CD14-positive monocyte (primary cell): ENCODE results near the gene UPP1. TPM values are rescaled to one million over a fixed set of nuclear protein-coding genes. Genes with fewer than 3 reads are reported as not detected.

ENCODE experiments used
- DNase-seq, 3 donors: peaks; one replicate each; pipeline ENCODE4 v3.0.0-alpha.2; 2011 to 2022
- H2AFZ ChIP-seq: 2 replicates; pipeline ENCODE4 v1.6.0; 2012; ENCODE audit warnings: mild to moderate bottlenecking, low read depth, low read length, inconsistent platforms; ENCODE audit not compliant: insufficient read depth, poor library complexity, severe bottlenecking
- H3K27ac ChIP-seq, 2 donors: 1 replicate in 1 of 2; 2 replicates in 1 of 2; pipeline ENCODE4 v1.5.1; 2012 to 2013; ENCODE audit warnings: low read length in 2 of 2, control low read depth in 1 of 2, inconsistent platforms in 1 of 2, low read depth in 1 of 2, mild to moderate bottlenecking in 1 of 2
- H3K27me3 ChIP-seq, 2 donors: one replicate each; pipeline versions ENCODE4 v1.6.0 to v1.6.1; 2011 to 2013; ENCODE audit warnings: low read length in 2 of 2; ENCODE audit not compliant: control insufficient read depth in 2 of 2, insufficient read depth in 2 of 2
- H3K36me3 ChIP-seq, 2 donors: replicated peaks in 1 of 2; 1 replicate in 1 of 2; 2 replicates in 1 of 2; pipeline versions ENCODE4 v1.5.1 to v1.6.1; 2012 to 2013; ENCODE audit warnings: low read length in 2 of 2, control low read depth in 1 of 2, inconsistent platforms in 1 of 2, mild to moderate bottlenecking in 1 of 2; ENCODE audit not compliant: insufficient read depth in 2 of 2, control insufficient read depth in 1 of 2
- H3K4me1 ChIP-seq, 2 donors: 1 replicate in 1 of 2; 2 replicates in 1 of 2; pipeline versions ENCODE4 v1.5.1 to v1.6.1; 2012 to 2013; ENCODE audit warnings: low read length in 2 of 2, control low read depth in 1 of 2, inconsistent platforms in 1 of 2, mild to moderate bottlenecking in 1 of 2, moderate library complexity in 1 of 2; ENCODE audit not compliant: insufficient read depth in 2 of 2, control insufficient read depth in 1 of 2
- H3K4me2 ChIP-seq: replicated peaks from 2 replicates; pipeline ENCODE3; 2012; ENCODE audit warnings: low read length, moderate library complexity, mild to moderate bottlenecking; ENCODE audit not compliant: poor library complexity, severe bottlenecking; ENCODE audit errors: extremely low read depth
- H3K4me3 ChIP-seq, 3 experiments: fragments of 200-600 bp in 1 of 3; sonication (generic) in 1 of 3; replicated peaks in 1 of 3; 1 replicate in 2 of 3; 2 replicates in 1 of 3; pipeline ENCODE4 v1.5.1; 2011 to 2013; ENCODE audit warnings: low read length in 3 of 3, mild to moderate bottlenecking in 3 of 3, control low read depth in 2 of 3, low read depth in 2 of 3, inconsistent platforms in 1 of 3, moderate library complexity in 1 of 3
- H3K79me2 ChIP-seq: 2 replicates; pipeline ENCODE4 v1.6.0; 2012; ENCODE audit warnings: mild to moderate bottlenecking, control low read depth, inconsistent platforms, low read length, moderate library complexity; ENCODE audit not compliant: insufficient read depth
- H3K9ac ChIP-seq: 2 replicates; pipeline ENCODE4 v1.6.0; 2017; ENCODE audit warnings: low read length, mild to moderate bottlenecking; ENCODE audit not compliant: insufficient read depth, poor library complexity, severe bottlenecking
- H3K9me3 ChIP-seq, 2 donors: replicated peaks in 1 of 2; 1 replicate in 1 of 2; 2 replicates in 1 of 2; pipeline versions ENCODE4 v1.5.1 to v1.6.1; 2012 to 2013; ENCODE audit warnings: low read length in 2 of 2, control low read depth in 1 of 2; ENCODE audit not compliant: control insufficient read depth in 1 of 2, insufficient read depth in 1 of 2
- H4K20me1 ChIP-seq: 2 replicates; pipeline ENCODE4 v1.6.0; 2012; ENCODE audit warnings: mild to moderate bottlenecking, low read length, control low read depth, moderate library complexity; ENCODE audit not compliant: insufficient read depth
- H3K27ac Mint-ChIP-seq, 7 donors: one replicate each; pipeline ENCODE4 v1.8.0; 2020; ENCODE audit warnings: mild to moderate bottlenecking in 7 of 7, mixed read lengths in 7 of 7, moderate library complexity in 6 of 7, inconsistent platforms in 2 of 7
- H3K27me3 Mint-ChIP-seq, 3 donors: one replicate each; pipeline ENCODE4 v1.8.0; 2021 to 2022; ENCODE audit warnings: low read depth in 3 of 3, mild to moderate bottlenecking in 3 of 3, mixed read lengths in 3 of 3, moderate library complexity in 3 of 3, inconsistent platforms in 1 of 3
- H3K36me3 Mint-ChIP-seq, 2 donors: one replicate each; pipeline ENCODE4 v1.8.0; 2020; ENCODE audit warnings: mixed read lengths in 2 of 2, inconsistent platforms in 1 of 2, mild to moderate bottlenecking in 1 of 2
- H3K4me1 Mint-ChIP-seq: one replicate; pipeline ENCODE4 v1.8.0; 2020; ENCODE audit warnings: mild to moderate bottlenecking, mixed read lengths
- H3K4me3 Mint-ChIP-seq, 2 donors: one replicate each; pipeline ENCODE4 v1.8.0; 2020; ENCODE audit warnings: mild to moderate bottlenecking in 2 of 2, mixed read lengths in 2 of 2, moderate library complexity in 1 of 2
- H3K9me3 Mint-ChIP-seq, 7 donors: one replicate each; pipeline ENCODE4 v1.8.0; 2020 to 2022; ENCODE audit warnings: mixed read lengths in 7 of 7, mild to moderate bottlenecking in 6 of 7, moderate library complexity in 6 of 7, inconsistent platforms in 2 of 7
- WGBS: methylation state at CpG from one replicate; pipeline ENCODE4 v1.1.5; 2013; ENCODE audit warnings: missing lambda C conversion rate; ENCODE audit not compliant: insufficient coverage; 5-methylcytosine and 5-hydroxymethylcytosine counted together
- intact Hi-C, 2 donors: fragments of 100-400 bp; cut with micrococcal nuclease; formaldehyde crosslinking; loops; one replicate each; pipeline versions ENCODE4 v1.15.0 to v1.15.1; 2023
- polyA plus RNA-seq, 3 donors: library from polyadenylated mRNA; depleted of rRNA in 1 of 3; unstranded in 2 of 3; stranded (reverse) in 1 of 3; fragments of 300-500 nt in 2 of 3; fragments of >200 nt in 1 of 3; fragmentation: Illumina TruSeq in 2 of 3; gene quantifications; 1 replicate in 2 of 3; 2 replicates in 1 of 3; pipeline ENCODE4 v1.2.3, GENCODE V29; 2012 to 2021
- TF ChIP-seq, protein P1 (sequence below): fragments of 200-600 bp; IDR thresholded peaks from one replicate; pipeline ENCODE4 v1.8.0; 2022; ENCODE audit warnings: antibody characterized with exemption, mild to moderate bottlenecking

UPP1 gene
- polyA plus RNA-seq, 3 donors, result 109 to 212 (median 129) TPM

- peaks cover 0 to 4% (median 1%) of the 10 kb centered on the region in 3 donors for H3K27me3 Mint-ChIP-seq
- TF ChIP-seq, protein P1, sequence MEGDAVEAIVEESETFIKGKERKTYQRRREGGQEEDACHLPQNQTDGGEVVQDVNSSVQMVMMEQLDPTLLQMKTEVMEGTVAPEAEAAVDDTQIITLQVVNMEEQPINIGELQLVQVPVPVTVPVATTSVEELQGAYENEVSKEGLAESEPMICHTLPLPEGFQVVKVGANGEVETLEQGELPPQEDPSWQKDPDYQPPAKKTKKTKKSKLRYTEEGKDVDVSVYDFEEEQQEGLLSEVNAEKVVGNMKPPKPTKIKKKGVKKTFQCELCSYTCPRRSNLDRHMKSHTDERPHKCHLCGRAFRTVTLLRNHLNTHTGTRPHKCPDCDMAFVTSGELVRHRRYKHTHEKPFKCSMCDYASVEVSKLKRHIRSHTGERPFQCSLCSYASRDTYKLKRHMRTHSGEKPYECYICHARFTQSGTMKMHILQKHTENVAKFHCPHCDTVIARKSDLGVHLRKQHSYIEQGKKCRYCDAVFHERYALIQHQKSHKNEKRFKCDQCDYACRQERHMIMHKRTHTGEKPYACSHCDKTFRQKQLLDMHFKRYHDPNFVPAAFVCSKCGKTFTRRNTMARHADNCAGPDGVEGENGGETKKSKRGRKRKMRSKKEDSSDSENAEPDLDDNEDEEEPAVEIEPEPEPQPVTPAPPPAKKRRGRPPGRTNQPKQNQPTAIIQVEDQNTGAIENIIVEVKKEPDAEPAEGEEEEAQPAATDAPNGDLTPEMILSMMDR, result no peak
- intact Hi-C loops, result loop anchor here in 1 of 2 donors (5.0 kb wide), 1 partner anchor 171 kb away; no protein-coding TSS in a partner anchor
- Histone ChIP-seq H4K20me1 (peaks cover 6% of the 10 kb centered on the region), H2AFZ (no peak overlapping the region), H3K79me2 (no peaks in the 10 kb centered on the region), H3K4me2 (no peak overlapping the region), H3K9me3 (no peaks in the 10 kb centered on the region), H3K27ac (no peak overlapping the region), H3K27me3 (no peaks in the 10 kb centered on the region), H3K36me3 (peaks cover 10 to 13% of the 10 kb centered on the region in 2 donors), H3K4me1 (no peaks in the 10 kb centered on the region), H3K4me3 (no peak overlapping the region), H3K9ac (no peak overlapping the region)
- H3K4me3 Mint-ChIP-seq, result no peak overlapping the region
- H3K4me1 Mint-ChIP-seq, result peaks cover 13% of the 10 kb centered on the region
- H3K9me3 Mint-ChIP-seq, result peaks cover 0 to 3% (median 0%) of the 10 kb centered on the region in 7 donors
- no peak overlapping the region for H3K27ac Mint-ChIP-seq
- WGBS, result 100% methylated on average over 1 of the region's 6 CpGs
- peak in 1 of 3 donors; percentile 23 for DNase-seq
- peaks cover 12 to 16% of the 10 kb centered on the region in 2 donors for H3K36me3 Mint-ChIP-seq
Observed at GRCh38 chr7:48113275-48113674, 24.2 kb downstream of the UPP1 start.

DNA sequence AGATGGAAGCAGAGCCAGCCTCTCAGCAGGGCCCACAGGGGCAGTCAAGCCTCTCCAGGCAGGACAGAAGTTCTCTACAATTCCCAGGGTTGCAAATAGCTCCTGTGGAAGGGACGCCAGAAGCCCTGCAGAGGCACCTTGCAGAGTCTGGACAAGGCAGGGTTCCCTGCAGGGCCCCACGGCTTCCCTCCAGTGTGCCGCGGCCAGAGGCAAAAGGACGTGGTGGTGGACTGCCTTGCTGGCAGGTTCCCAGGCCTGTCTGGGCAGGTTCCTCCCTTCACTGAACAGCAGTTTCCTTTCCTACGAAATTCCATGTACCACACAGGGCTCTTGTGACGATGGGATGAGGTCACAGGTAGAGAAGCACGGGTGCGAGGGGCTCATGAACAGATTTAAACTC lies 25.1 kb downstream of the UPP1 start:
- H3K4me2 ChIP-seq, result no peak overlapping the region
- H3K27me3 ChIP-seq, result no peaks in the 10 kb centered on the region
- no peak overlapping the region for H3K27ac ChIP-seq
- H3K27me3 Mint-ChIP-seq, result peaks cover 0 to 4% (median 1%) of the 10 kb centered on the region in 3 donors
- intact Hi-C loops, result loop anchor here in 1 of 2 donors (5.0 kb wide), 1 partner anchor 172 kb away; no protein-coding TSS in a partner anchor
- H3K9me3 Mint-ChIP-seq, result peaks cover 0 to 3% (median 0%) of the 10 kb centered on the region in 7 donors
- peaks cover 13% of the 10 kb centered on the region for H3K4me1 Mint-ChIP-seq
- H3K9me3 ChIP-seq, result no peaks in the 10 kb centered on the region
- no peak for DNase-seq
- H2AFZ ChIP-seq, result no peak overlapping the region
- H3K9ac ChIP-seq, result no peak overlapping the region
- H3K4me1 ChIP-seq, result no peaks in the 10 kb centered on the region
- H3K36me3 Mint-ChIP-seq, result peaks cover 3 to 8% of the 10 kb centered on the region in 2 donors
- no peaks in the 10 kb centered on the region for H3K79me2 ChIP-seq
- H3K4me3 ChIP-seq, result no peak overlapping the region
- peaks cover 2 to 4% of the 10 kb centered on the region in 2 donors for H3K36me3 ChIP-seq
- H3K27ac Mint-ChIP-seq, result no peak overlapping the region
- WGBS, result 90% methylated on average over 8 of the region's 9 CpGs
- no peaks in the 10 kb centered on the region for H4K20me1 ChIP-seq
- H3K4me3 Mint-ChIP-seq, result no peak overlapping the region
- TF ChIP-seq, protein P1, result no peak
